ENCODE results near the gene FRYL. TPM values are rescaled to one million over a fixed set of nuclear protein-coding genes. Genes with fewer than 3 reads are reported as not detected.
"Not testable (repeated sequence)": the region's sequence is repeated elsewhere in the genome, so short reads cannot be mapped to it uniquely, and the experiment has no call there.

FRYL gene
- total RNA-seq, 1 experiment from 2014 or later, result 10.6 TPM

GRCh38 chr4:48683784-48684666 is 96.1 kb downstream of the FRYL start:
- in situ Hi-C loops (cut with HindIII; ENCODE audit: low pct_unique_long_range_greater_than_20kb, low sequenced_read_pairs), result no loop called here
- DNase-seq (ENCODE audit: low read depth), result no peak

GRCh38 chr4:48682870-48683269 is 97.2 kb downstream of the FRYL start:
- DNase-seq (ENCODE audit: low read depth); in situ Hi-C loops (cut with HindIII; ENCODE audit: low pct_unique_long_range_greater_than_20kb, low sequenced_read_pairs): not testable (repeated sequence)

GRCh38 chr4:48681856-48682255 is 98.2 kb downstream of the FRYL start:
- in situ Hi-C loops (cut with HindIII; ENCODE audit: low pct_unique_long_range_greater_than_20kb, low sequenced_read_pairs), result no loop called here
- DNase-seq (ENCODE audit: low read depth), result no peak

- DNase-seq (ENCODE audit: low read depth), result no peak
- in situ Hi-C loops (cut with HindIII; ENCODE audit: low pct_unique_long_range_greater_than_20kb, low sequenced_read_pairs), result no loop called here
Observed at GRCh38 chr4:48680848-48681568, 99.1 kb downstream of the FRYL start.

- in situ Hi-C loops (cut with HindIII; ENCODE audit: low pct_unique_long_range_greater_than_20kb, low sequenced_read_pairs), result no loop called here
- DNase-seq (ENCODE audit: low read depth), result no peak
Observed at GRCh38 chr4:48673537-48673936, 106.5 kb downstream of the FRYL start.

- in situ Hi-C loops (cut with HindIII; ENCODE audit: low pct_unique_long_range_greater_than_20kb, low sequenced_read_pairs), result no loop called here
- DNase-seq (ENCODE audit: low read depth), result no peak
Observed at GRCh38 chr4:48670587-48670986, 109.5 kb downstream of the FRYL start.

GRCh38 chr4:48669086-48669485 is 111.0 kb downstream of the FRYL start:
- DNase-seq (ENCODE audit: low read depth), result no peak
- in situ Hi-C loops (cut with HindIII; ENCODE audit: low pct_unique_long_range_greater_than_20kb, low sequenced_read_pairs), result no loop called here

GRCh38 chr4:48668254-48669017 is 111.6 kb downstream of the FRYL start:
- no peak for DNase-seq (ENCODE audit: low read depth)
- in situ Hi-C loops (cut with HindIII; ENCODE audit: low pct_unique_long_range_greater_than_20kb, low sequenced_read_pairs), result no loop called here

GRCh38 chr4:48667148-48667547 is 112.9 kb downstream of the FRYL start:
- in situ Hi-C loops (cut with HindIII; ENCODE audit: low pct_unique_long_range_greater_than_20kb, low sequenced_read_pairs), result no loop called here
- DNase-seq (ENCODE audit: low read depth), result no peak

GRCh38 chr4:48665555-48666186 is 114.4 kb downstream of the FRYL start:
- DNase-seq (ENCODE audit: low read depth), result peak; percentile 21
- in situ Hi-C loops (cut with HindIII; ENCODE audit: low pct_unique_long_range_greater_than_20kb, low sequenced_read_pairs), result no loop called here

- DNase-seq (ENCODE audit: low read depth), result no peak
Observed at GRCh38 chr4:48664938-48665337, 115.1 kb downstream of the FRYL start.

GRCh38 chr4:48661391-48661790 is 118.7 kb downstream of the FRYL start:
- in situ Hi-C loops (cut with HindIII; ENCODE audit: low pct_unique_long_range_greater_than_20kb, low sequenced_read_pairs), result no loop called here
- DNase-seq (ENCODE audit: low read depth), result no peak

More at GRCh38 chr4:48664938-48665337, 115.1 kb downstream of the FRYL start:
- in situ Hi-C loops (cut with HindIII; ENCODE audit: low pct_unique_long_range_greater_than_20kb, low sequenced_read_pairs), result no loop called here

GRCh38 chr4:48660347-48660746 is 119.7 kb downstream of the FRYL start:
- in situ Hi-C loops (cut with HindIII; ENCODE audit: low pct_unique_long_range_greater_than_20kb, low sequenced_read_pairs), result no loop called here
- DNase-seq (ENCODE audit: low read depth), result no peak

- DNase-seq (ENCODE audit: low read depth), result no peak
- in situ Hi-C loops (cut with HindIII; ENCODE audit: low pct_unique_long_range_greater_than_20kb, low sequenced_read_pairs), result no loop called here
Observed at GRCh38 chr4:48654015-48654664, 125.9 kb downstream of the FRYL start.

- in situ Hi-C loops (cut with HindIII; ENCODE audit: low pct_unique_long_range_greater_than_20kb, low sequenced_read_pairs), result no loop called here
- no peak for DNase-seq (ENCODE audit: low read depth)
Observed at GRCh38 chr4:48653217-48654014, 126.7 kb downstream of the FRYL start.

GRCh38 chr4:48651914-48652313 is 128.2 kb downstream of the FRYL start:
- DNase-seq (ENCODE audit: low read depth), result no peak
- in situ Hi-C loops (cut with HindIII; ENCODE audit: low pct_unique_long_range_greater_than_20kb, low sequenced_read_pairs), result no loop called here

- in situ Hi-C loops (cut with HindIII; ENCODE audit: low pct_unique_long_range_greater_than_20kb, low sequenced_read_pairs), result no loop called here
- DNase-seq (ENCODE audit: low read depth), result no peak
Observed at GRCh38 chr4:48649505-48649904, 130.6 kb downstream of the FRYL start.
